Suprapubic skin (tissue), 4 donors: ENCODE data around the gene MKNK2. TPM values are rescaled to one million over a fixed set of nuclear protein-coding genes. Genes with fewer than 3 reads are reported as not detected.
A peak's percentile ranks its signal among the peaks of the same experiment; 100 is the strongest.

Experiments
- DNase-seq, 2 donors: peaks; one replicate each; pipeline ENCODE4 v3.0.0-alpha.2; 2019; ENCODE audit warnings: low spot score in 2 of 2
- H3K27ac ChIP-seq: fragments of 200-600 bp; sonication (generic); one replicate; pipeline ENCODE4 v1.5.1; 2019
- H3K27me3 ChIP-seq: fragments of 200-600 bp; sonication (generic); one replicate; pipeline ENCODE4 v1.5.1; 2019
- H3K36me3 ChIP-seq: fragments of 200-600 bp; sonication (generic); one replicate; pipeline ENCODE4 v1.5.1; 2019
- H3K4me1 ChIP-seq: fragments of 200-600 bp; sonication (generic); one replicate; pipeline ENCODE4 v1.5.1; 2019
- H3K4me3 ChIP-seq: fragments of 200-600 bp; sonication (generic); one replicate; pipeline ENCODE4 v1.5.1; 2019; ENCODE audit warnings: mild to moderate bottlenecking
- H3K9me3 ChIP-seq: fragments of 200-600 bp; sonication (generic); one replicate; pipeline ENCODE4 v1.5.1; 2019
- EP300 ChIP-seq: sonication (generic); formaldehyde crosslinking; IDR thresholded peaks from one replicate; pipeline ENCODE4 v1.6.1; 2017; ENCODE audit warnings: antibody characterized with exemption
- POLR2A ChIP-seq, 2 donors: fragments of 450-650 bp; IDR thresholded peaks; one replicate each; pipeline ENCODE4 v1.6.1; 2017; ENCODE audit warnings: antibody characterized with exemption in 2 of 2, mild to moderate bottlenecking in 2 of 2, moderate library complexity in 2 of 2
- POLR2AphosphoS5 ChIP-seq, 3 donors: sonication (generic); formaldehyde crosslinking; IDR thresholded peaks; one replicate each; pipeline ENCODE4 v1.6.1; 2017; ENCODE audit warnings: antibody characterized with exemption in 3 of 3
- whole genome bisulfite sequencing: methylation state at CpG from one replicate; pipeline ENCODE4 v1.1.5; 2018; 5-methylcytosine and 5-hydroxymethylcytosine counted together
- total RNA-seq, 4 donors: library from RNA; depleted of rRNA; stranded (reverse); fragments of >200 nt; gene quantifications; one replicate each; pipeline ENCODE4 v1.1.0, GENCODE V29; 2016
- TF ChIP-seq, protein P1 (sequence below), 2 donors: fragments of 200-600 bp in 1 of 2; fragments of 450-650 bp in 1 of 2; sonication (generic) in 1 of 2; IDR thresholded peaks; one replicate each; pipeline ENCODE4 v1.5.1; 2016 to 2019; ENCODE audit warnings: antibody characterized with exemption in 2 of 2, mild to moderate bottlenecking in 1 of 2, moderate library complexity in 1 of 2

Gene MKNK2
- total RNA-seq, 4 donors from 2014 or later = 209 to 249 (median 219) TPM

DNA sequence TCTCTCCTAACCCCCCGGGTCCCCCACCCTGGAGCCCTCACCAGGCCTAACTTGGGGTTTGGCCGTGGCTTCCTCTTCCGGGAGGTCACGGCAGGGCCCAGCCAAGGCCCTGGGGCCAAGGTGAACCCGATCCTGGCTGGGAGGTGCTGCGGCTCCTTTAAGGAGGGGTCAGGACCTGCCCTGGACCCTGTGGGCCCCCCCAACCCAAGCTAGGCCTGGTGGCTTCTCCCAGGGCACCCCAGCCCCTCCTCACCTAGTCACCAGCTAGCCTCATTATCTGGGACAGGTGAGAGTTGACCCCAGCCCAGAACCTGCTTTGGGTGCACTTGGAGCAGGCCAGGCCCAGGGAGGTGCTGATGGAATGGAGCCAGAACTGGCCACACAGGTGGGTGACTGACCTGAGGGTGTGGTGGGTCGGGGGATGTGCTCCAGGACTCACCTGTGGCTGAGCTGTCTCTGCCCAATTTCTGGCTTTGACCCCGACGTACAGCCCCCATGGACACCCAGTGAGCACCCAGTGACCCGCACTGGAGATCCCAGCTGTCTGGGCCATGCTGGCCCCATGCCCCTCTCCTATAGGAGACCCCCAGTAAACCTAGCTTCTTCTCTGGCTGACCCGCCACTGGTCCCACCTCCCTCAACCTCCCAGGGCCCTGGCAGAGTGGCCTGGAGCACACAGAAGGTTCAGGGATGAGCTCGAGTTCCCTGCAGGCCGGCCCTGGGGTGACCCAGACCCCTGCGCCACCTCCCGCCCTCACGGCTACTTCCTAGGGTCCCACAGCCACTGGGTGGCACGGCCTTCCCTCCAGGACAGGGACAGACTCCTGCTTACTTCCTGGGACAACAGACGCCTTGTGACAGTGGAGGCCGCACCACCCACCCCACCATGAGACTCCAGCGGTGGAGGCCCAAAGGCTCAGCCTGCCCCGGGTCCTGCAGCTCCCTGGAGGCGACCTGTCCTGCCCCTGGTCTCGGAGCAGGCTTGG is 6.7 kb upstream of the MKNK2 start:
- H3K4me3 ChIP-seq = no peak overlapping the region
- DNase-seq = peak in 1 of 2 donors; percentile 68
- H3K27me3 ChIP-seq = no peaks in the 10 kb centered on the region
- H3K36me3 ChIP-seq = no peaks in the 10 kb centered on the region
- 64% methylated on average over 7 of the region's 23 CpGs for WGBS
- TF ChIP-seq EP300 (no peak), POLR2A (IDR thresholded peaks at IDR 0.05) (no peak), POLR2AphosphoS5 (IDR thresholded peaks at IDR 0.05) (no peak)
- TF ChIP-seq, protein P1, sequence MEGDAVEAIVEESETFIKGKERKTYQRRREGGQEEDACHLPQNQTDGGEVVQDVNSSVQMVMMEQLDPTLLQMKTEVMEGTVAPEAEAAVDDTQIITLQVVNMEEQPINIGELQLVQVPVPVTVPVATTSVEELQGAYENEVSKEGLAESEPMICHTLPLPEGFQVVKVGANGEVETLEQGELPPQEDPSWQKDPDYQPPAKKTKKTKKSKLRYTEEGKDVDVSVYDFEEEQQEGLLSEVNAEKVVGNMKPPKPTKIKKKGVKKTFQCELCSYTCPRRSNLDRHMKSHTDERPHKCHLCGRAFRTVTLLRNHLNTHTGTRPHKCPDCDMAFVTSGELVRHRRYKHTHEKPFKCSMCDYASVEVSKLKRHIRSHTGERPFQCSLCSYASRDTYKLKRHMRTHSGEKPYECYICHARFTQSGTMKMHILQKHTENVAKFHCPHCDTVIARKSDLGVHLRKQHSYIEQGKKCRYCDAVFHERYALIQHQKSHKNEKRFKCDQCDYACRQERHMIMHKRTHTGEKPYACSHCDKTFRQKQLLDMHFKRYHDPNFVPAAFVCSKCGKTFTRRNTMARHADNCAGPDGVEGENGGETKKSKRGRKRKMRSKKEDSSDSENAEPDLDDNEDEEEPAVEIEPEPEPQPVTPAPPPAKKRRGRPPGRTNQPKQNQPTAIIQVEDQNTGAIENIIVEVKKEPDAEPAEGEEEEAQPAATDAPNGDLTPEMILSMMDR (IDR thresholded peaks at IDR 0.05) = no peak
- H3K4me1 ChIP-seq = peaks cover 93% of the 10 kb centered on the region
- peak overlapping the region; percentile 100 for H3K27ac ChIP-seq
- no peaks in the 10 kb centered on the region for H3K9me3 ChIP-seq

DNA sequence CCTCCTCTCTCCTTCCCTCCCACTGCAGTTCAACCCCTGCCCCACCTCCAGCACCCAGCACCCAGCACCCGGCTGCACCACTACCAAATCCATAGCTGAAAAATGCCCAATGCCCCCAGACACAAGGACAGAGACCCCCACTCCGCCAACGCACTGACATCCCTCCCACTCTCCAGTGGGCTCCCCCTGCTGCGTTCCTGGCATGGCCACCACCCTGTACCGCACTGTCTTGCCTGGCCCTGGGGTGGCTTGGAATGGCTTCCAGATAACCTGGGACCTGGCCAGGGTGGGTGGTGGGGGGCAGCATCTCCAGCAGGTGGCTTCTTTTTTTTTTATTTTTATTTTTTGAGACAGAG is 5.8 kb upstream of the MKNK2 start:
- TF ChIP-seq, protein P1 (IDR thresholded peaks at IDR 0.05) = no peak
- TF ChIP-seq POLR2AphosphoS5 (IDR thresholded peaks at IDR 0.05) (no peak), POLR2A (IDR thresholded peaks at IDR 0.05) (no peak), EP300 (no peak)
- no peak overlapping the region for H3K4me3 ChIP-seq
- H3K27me3 ChIP-seq = no peaks in the 10 kb centered on the region
- no peaks in the 10 kb centered on the region for H3K36me3 ChIP-seq
- H3K4me1 ChIP-seq = peaks cover 93% of the 10 kb centered on the region
- no peaks in the 10 kb centered on the region for H3K9me3 ChIP-seq
- peak in 1 of 2 donors; percentile 75 for DNase-seq
- whole genome bisulfite sequencing = 23% methylated on average over 5 of the region's 5 CpGs
- H3K27ac ChIP-seq = peak overlapping the region; percentile 91

DNA sequence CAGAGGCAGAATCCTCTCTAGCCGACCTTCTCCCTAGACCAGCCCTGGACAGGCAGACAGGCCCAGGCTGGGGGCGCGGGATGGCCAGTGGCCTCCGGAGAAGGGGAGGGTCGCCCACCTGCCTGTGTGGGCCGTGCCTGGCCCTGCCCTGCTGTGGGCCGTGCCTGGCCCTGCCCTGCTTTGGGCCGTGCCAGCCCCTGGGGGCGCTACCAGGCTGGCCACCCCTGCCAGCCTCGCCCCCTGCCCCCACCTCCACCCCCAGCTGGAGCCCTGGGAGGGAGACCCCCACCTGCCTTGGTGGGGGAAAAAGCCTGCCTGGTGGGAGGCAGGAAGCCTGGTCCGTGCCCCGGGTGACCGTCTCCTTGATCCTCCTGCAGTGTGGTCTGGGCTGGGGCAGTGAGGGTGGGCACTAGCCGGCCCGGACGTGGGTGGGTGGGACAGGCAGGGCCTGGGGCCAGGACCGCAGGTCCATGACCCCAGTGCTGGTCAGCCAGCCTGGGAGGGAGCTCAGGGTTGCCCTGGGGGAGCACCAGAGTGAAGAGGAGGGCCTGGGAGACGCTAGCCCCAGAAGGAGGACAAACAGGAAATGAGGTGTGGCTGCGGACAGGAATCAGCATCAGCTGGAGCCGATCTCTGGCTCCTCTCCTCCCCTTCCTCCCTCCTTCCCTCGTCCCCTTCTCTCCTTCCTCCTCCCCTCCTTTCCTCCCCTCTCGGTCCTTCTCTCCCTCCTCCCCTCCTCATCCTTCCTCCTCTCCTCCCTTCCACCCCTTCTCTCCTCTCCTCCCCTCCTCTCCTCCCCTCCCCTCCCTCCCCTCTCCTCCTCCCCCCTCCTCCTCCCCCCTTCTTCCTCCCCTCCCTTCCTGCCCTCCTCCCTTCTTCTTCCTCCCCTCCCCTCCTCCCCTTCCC is 5.1 kb upstream of the MKNK2 start:
- Histone ChIP-seq H3K27ac (peak overlapping the region; percentile 91), H3K4me3 (peak overlapping the region; percentile 44), H3K9me3 (no peaks in the 10 kb centered on the region), H3K4me1 (peaks cover 96% of the 10 kb centered on the region), H3K27me3 (no peaks in the 10 kb centered on the region), H3K36me3 (no peaks in the 10 kb centered on the region)
- WGBS = 3% methylated on average over 6 of the region's 22 CpGs
- no peak for TF ChIP-seq POLR2AphosphoS5 (IDR thresholded peaks at IDR 0.05)
- peak in 1 of 2 donors; percentile 78 for DNase-seq

DNA sequence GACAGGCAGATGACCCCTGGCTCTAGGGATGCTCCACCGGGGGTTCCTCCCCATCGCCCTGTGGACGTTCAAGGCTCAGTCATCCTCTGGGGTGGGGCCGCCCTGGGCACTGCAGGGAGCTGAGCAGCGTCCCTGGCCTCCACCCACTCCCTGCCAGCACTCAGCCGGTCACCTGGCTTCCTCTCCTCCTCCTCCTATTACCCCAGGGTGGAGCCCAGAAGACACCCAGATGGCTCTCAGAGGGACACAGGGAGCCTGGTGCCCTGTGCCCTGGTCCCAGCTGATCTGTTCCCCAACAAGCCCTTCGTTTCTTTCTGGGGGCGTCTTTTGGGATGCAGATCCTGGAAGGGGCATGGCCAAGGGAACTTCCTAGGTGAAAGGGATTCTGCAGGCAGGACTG is 3.7 kb upstream of the MKNK2 start:
- Histone ChIP-seq H3K36me3 (no peaks in the 10 kb centered on the region), H3K27me3 (no peaks in the 10 kb centered on the region), H3K27ac (no peak overlapping the region), H3K9me3 (no peaks in the 10 kb centered on the region), H3K4me3 (no peak overlapping the region), H3K4me1 (peaks cover 83% of the 10 kb centered on the region)
- DNase-seq = peak in 1 of 2 donors; percentile 65
- TF ChIP-seq POLR2A (IDR thresholded peaks at IDR 0.05) (no peak), EP300 (no peak), POLR2AphosphoS5 (IDR thresholded peaks at IDR 0.05) (no peak)
- TF ChIP-seq, protein P1 (IDR thresholded peaks at IDR 0.05) = no peak
- WGBS = 55% methylated on average over 7 of the region's 8 CpGs

DNA sequence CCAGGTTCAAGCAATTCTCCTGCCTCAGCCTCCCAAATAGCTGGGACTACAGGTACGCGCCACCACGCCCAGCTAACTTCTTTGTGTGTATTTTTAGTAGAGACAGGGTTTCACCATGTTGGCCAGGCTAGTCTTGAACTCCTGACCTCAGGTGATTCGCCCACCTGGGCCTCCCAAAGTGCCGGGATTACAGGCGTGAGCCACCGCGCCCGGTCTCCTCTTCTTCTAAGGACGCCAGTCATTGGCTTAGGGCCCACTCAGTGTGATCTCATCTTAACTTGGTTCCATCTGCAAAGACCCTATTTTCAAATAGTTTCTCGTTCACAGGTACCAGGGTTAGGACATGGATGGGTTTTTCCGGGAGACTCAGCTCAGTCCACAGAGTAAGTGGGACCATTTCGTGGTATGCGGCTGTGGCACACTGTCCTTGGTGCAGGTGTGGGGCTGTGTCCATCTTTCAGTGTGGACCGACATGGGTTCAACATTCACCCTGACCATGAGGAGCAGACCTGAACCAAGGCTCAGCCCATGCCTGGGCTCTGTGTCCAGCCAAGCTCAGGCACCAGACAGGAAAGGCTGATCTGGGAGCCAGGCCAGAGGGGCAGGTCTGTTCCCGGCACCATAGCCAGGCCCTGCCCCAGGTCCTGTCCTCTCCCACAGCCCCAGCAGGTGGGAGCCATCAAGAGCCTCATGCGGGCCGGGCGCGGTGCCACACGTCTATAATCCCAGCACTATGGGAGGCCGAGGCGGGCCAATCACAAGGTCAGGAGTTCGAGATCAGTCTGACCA is 2.8 kb upstream of the MKNK2 start:
- no peaks in the 10 kb centered on the region for H3K9me3 ChIP-seq
- TF ChIP-seq, protein P1 (IDR thresholded peaks at IDR 0.05) = no peak
- TF ChIP-seq POLR2AphosphoS5 (IDR thresholded peaks at IDR 0.05) = peak in 1 of 3 donors; percentile 18
- H3K4me1 ChIP-seq = peaks cover 83% of the 10 kb centered on the region
- DNase-seq = peak; percentile 73 to 79
- no peak overlapping the region for H3K4me3 ChIP-seq
- H3K27ac ChIP-seq = no peak overlapping the region
- peaks cover under 1% of the 10 kb centered on the region for H3K36me3 ChIP-seq
- 77% methylated on average over 23 of the region's 24 CpGs for WGBS
- no peaks in the 10 kb centered on the region for H3K27me3 ChIP-seq
